Ishikawa (cell line): ENCODE results near the gene AGPAT1.

Source experiments
- CEBPB ChIP-seq: IDR thresholded peaks from 2 replicates; pipeline ENCODE4 v1.6.1; 2012
- CREB1 ChIP-seq: IDR thresholded peaks from 2 replicates; pipeline ENCODE4 v1.6.1; 2012; ENCODE audit warnings: low read depth
- EGR1 ChIP-seq: IDR thresholded peaks from 2 replicates; pipeline ENCODE4 v1.6.1; 2012
- EP300 ChIP-seq: IDR thresholded peaks from 2 replicates; pipeline ENCODE4 v1.6.1; 2012; ENCODE audit warnings: borderline replicate concordance
- FOXM1 ChIP-seq: IDR thresholded peaks from 2 replicates; pipeline ENCODE4 v1.6.1; 2012; ENCODE audit warnings: low read depth, borderline replicate concordance
- MAX ChIP-seq: IDR thresholded peaks from 2 replicates; pipeline ENCODE4 v1.6.1; 2012
- NFIC ChIP-seq: IDR thresholded peaks from 2 replicates; pipeline ENCODE4 v1.6.1; 2012
- RAD21 ChIP-seq: IDR thresholded peaks from 2 replicates; pipeline ENCODE4 v1.6.1; 2012; ENCODE audit warnings: low read depth
- REST ChIP-seq: IDR thresholded peaks from 2 replicates; pipeline ENCODE4 v1.6.1; 2012; ENCODE audit warnings: low read depth, mild to moderate bottlenecking
- TAF1 ChIP-seq: IDR thresholded peaks from 2 replicates; pipeline ENCODE4 v1.6.1; 2012; ENCODE audit warnings: low read depth, mild to moderate bottlenecking
- TCF12 ChIP-seq: IDR thresholded peaks from 2 replicates; pipeline ENCODE4 v1.6.1; 2012; ENCODE audit warnings: low read depth
- TEAD4 ChIP-seq: IDR thresholded peaks from 2 replicates; pipeline ENCODE4 v1.6.1; 2012
- YY1 ChIP-seq: IDR thresholded peaks from 2 replicates; pipeline ENCODE4 v1.6.1; 2012; ENCODE audit warnings: low read depth
- ZBTB7A ChIP-seq: IDR thresholded peaks from 2 replicates; pipeline ENCODE4 v1.6.1; 2012; ENCODE audit warnings: low read depth
- TF ChIP-seq, protein P1 (sequence below): IDR thresholded peaks from 2 replicates; pipeline ENCODE4 v1.6.1; 2012

AGPAT1 gene, protein sequence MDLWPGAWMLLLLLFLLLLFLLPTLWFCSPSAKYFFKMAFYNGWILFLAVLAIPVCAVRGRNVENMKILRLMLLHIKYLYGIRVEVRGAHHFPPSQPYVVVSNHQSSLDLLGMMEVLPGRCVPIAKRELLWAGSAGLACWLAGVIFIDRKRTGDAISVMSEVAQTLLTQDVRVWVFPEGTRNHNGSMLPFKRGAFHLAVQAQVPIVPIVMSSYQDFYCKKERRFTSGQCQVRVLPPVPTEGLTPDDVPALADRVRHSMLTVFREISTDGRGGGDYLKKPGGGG

GRCh38 chr6:32175711-32176475 lies at the start of gene AGPAT1:
Gene AGPAT1, minus strand, starts transcription at chr6:32176084. Its CDS starts 4,588 bp downstream, at chr6:32171496.
- TF ChIP-seq ZBTB7A = peak; percentile 89
- TF ChIP-seq YY1 = peak; percentile 40; the same call in 1 of the 2 replicates
- peak; percentile 11; the same call in 1 of the 2 replicates for TF ChIP-seq TEAD4
- TF ChIP-seq EP300 = no peak
- TF ChIP-seq EGR1 = 0 out of 2 replicates have a peak, but pooled peaks have one; percentile 10
- TF ChIP-seq, protein P1, sequence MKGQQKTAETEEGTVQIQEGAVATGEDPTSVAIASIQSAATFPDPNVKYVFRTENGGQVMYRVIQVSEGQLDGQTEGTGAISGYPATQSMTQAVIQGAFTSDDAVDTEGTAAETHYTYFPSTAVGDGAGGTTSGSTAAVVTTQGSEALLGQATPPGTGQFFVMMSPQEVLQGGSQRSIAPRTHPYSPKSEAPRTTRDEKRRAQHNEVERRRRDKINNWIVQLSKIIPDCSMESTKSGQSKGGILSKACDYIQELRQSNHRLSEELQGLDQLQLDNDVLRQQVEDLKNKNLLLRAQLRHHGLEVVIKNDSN = no peak
- no peak for TF ChIP-seq FOXM1
- TF ChIP-seq TCF12 = no peak
- no peak for TF ChIP-seq NFIC
- peak; percentile 84 for TF ChIP-seq TAF1
- TF ChIP-seq MAX = no peak
- no peak for TF ChIP-seq CREB1

DNA sequence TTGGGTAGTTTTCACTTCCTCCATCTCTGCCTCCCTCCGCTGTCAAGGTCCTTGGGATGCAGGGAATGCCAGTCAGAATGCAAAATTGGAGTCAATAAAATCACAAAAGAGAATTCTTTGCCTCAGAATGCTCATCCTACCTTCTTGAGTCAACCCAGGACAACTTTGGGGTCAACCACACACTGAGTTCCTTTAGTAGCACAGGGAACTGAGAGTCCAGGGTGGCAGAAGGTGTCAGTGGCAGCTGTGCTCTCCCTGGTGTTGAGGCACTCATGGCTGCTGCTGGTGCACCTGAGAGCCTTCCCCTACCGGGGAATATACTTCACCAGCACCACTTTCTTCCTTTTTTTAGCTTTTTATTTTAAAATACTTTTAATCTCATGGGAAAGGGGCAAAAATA lies 48.8 kb upstream of the AGPAT1 start:
- no peak for TF ChIP-seq YY1
- no peak for TF ChIP-seq EGR1
- TF ChIP-seq MAX = no peak
- TF ChIP-seq RAD21 = no peak
- TF ChIP-seq REST = no peak
- no peak for TF ChIP-seq FOXM1
- no peak for TF ChIP-seq TAF1
- no peak for TF ChIP-seq EP300
- TF ChIP-seq CREB1 = no peak
- no peak for TF ChIP-seq NFIC
- TF ChIP-seq CEBPB = no peak
- TF ChIP-seq ZBTB7A = no peak
- TF ChIP-seq, protein P1 = no peak
- TF ChIP-seq TCF12 = no peak
- no peak for TF ChIP-seq TEAD4

DNA sequence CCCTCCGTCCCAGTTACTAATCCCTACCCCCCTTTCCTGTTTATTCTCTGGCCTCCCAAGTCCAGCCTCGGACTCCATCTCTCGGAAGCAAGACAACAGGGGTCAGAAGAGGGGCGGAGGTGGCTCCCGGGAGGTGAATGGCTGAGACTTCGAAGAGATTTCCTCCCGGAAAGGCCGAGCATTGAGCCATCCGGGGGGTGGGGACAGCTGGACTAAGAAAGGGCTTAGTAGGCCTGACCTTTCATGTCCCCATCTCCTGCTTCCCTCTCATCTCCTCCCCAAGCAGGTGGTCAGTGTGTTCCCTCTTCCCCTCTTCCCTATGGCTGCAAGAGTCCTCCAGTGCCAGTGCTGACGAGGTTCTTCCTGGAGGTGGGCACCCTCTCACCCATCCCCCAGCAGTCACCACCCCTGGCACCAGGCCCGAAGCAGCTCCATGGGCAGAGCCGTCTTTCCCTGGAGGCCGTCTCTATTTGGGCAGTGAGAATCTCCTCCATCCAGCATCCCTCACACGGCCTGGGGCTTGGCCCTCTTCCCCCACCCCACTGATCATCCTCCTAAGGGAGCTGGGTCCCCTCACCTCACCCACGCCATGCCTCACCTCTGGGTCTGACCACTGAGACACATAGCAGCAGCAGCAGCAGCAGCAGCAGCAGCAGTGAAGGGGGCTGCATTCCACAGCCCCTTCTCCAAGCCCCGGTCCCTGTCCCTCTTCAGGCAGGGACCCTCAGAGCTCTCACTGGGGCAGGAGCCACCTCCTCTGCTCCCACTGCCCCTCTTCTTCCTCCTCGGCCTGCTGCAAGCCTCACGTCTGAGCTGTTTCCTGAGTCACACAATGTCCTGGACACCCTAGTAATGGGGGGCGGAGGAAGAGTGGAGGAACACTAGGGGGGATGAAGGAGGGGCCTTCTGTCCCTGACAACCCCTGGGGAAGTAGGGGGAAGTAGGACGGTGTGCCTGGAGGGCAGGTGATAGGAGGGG lies 47.7 kb upstream of the AGPAT1 start, which contains the start of gene NOTCH4:
NOTCH4 (minus strand) TSS at position 810 of the 978 bp plus-strand sequence; CDS start at position 671, 139 bp downstream.
- no peak for TF ChIP-seq ZBTB7A
- TF ChIP-seq FOXM1 = no peak
- no peak for TF ChIP-seq EGR1
- TF ChIP-seq REST = no peak
- TF ChIP-seq, protein P1 = no peak
- no peak for TF ChIP-seq YY1
- no peak for TF ChIP-seq EP300
- no peak for TF ChIP-seq TCF12
- no peak for TF ChIP-seq TAF1
- no peak for TF ChIP-seq CEBPB
- no peak for TF ChIP-seq MAX
- no peak for TF ChIP-seq TEAD4
- TF ChIP-seq CREB1 = no peak
- TF ChIP-seq NFIC = no peak
- TF ChIP-seq RAD21 = no peak
